ENCODE measurements around the gene ATP8A2.

ATP8A2 gene

GRCh38 chr13:25683662-25684370 is 312.0 kb downstream of the ATP8A2 start:
- DNase-seq (ENCODE audit: low read depth in 2 of 2), result no peak

- no peak for DNase-seq (ENCODE audit: low read depth in 2 of 2)
These were observed 312.7 kb downstream of the ATP8A2 start for GRCh38 chr13:25684491-25684890.

GRCh38 chr13:25686831-25687470 is 315.2 kb downstream of the ATP8A2 start:
- no peak for DNase-seq (ENCODE audit: low read depth in 2 of 2)

- DNase-seq (ENCODE audit: low read depth in 2 of 2), result no peak
These were observed 315.9 kb downstream of the ATP8A2 start for GRCh38 chr13:25687471-25688225.

GRCh38 chr13:25688536-25688935 is 316.8 kb downstream of the ATP8A2 start:
- no peak for DNase-seq (ENCODE audit: low read depth in 2 of 2)

- no peak for DNase-seq (ENCODE audit: low read depth in 2 of 2)
These were observed 317.8 kb downstream of the ATP8A2 start for GRCh38 chr13:25689539-25689938.

- no peak for DNase-seq (ENCODE audit: low read depth in 2 of 2)
These were observed 318.8 kb downstream of the ATP8A2 start for GRCh38 chr13:25690582-25690981.

GRCh38 chr13:25691654-25692053 is 319.9 kb downstream of the ATP8A2 start:
- DNase-seq (ENCODE audit: low read depth in 2 of 2), result no peak

- DNase-seq (ENCODE audit: low read depth in 2 of 2), result no peak
These were observed 320.3 kb downstream of the ATP8A2 start for GRCh38 chr13:25692099-25692498.

GRCh38 chr13:25699056-25699455 is 327.3 kb downstream of the ATP8A2 start:
- no peak for DNase-seq (ENCODE audit: low read depth in 2 of 2)

GRCh38 chr13:25699600-25699999 is 327.8 kb downstream of the ATP8A2 start:
- DNase-seq (ENCODE audit: low read depth in 2 of 2), result no peak

- no peak for DNase-seq (ENCODE audit: low read depth in 2 of 2)
These were observed 329.5 kb downstream of the ATP8A2 start for GRCh38 chr13:25701304-25701703.

- DNase-seq (ENCODE audit: low read depth in 2 of 2), result no peak
These were observed 330.6 kb downstream of the ATP8A2 start for GRCh38 chr13:25702386-25702785.

GRCh38 chr13:25707726-25708125 is 336.0 kb downstream of the ATP8A2 start:
- no peak for DNase-seq (ENCODE audit: low read depth in 2 of 2)

GRCh38 chr13:25708268-25708667 is 336.5 kb downstream of the ATP8A2 start:
- DNase-seq (ENCODE audit: low read depth in 2 of 2), result no peak

GRCh38 chr13:25709088-25709487 is 337.3 kb downstream of the ATP8A2 start:
- no peak for DNase-seq (ENCODE audit: low read depth in 2 of 2)

GRCh38 chr13:25715760-25716159 is 344.0 kb downstream of the ATP8A2 start:
- no peak for DNase-seq (ENCODE audit: low read depth in 2 of 2)

- no peak for DNase-seq (ENCODE audit: low read depth in 2 of 2)
These were observed 346.0 kb downstream of the ATP8A2 start for GRCh38 chr13:25717666-25718197.

- no peak for DNase-seq (ENCODE audit: low read depth in 2 of 2)
These were observed 347.9 kb downstream of the ATP8A2 start for GRCh38 chr13:25719666-25720065.

GRCh38 chr13:25722893-25723292 is 351.1 kb downstream of the ATP8A2 start:
- DNase-seq (ENCODE audit: low read depth in 2 of 2), result no peak

GRCh38 chr13:25725104-25725503 is 353.3 kb downstream of the ATP8A2 start:
- DNase-seq (ENCODE audit: low read depth in 2 of 2), result no peak

GRCh38 chr13:25727250-25727649 is 355.5 kb downstream of the ATP8A2 start:
- DNase-seq (ENCODE audit: low read depth in 2 of 2), result no peak

GRCh38 chr13:25727810-25728209 is 356.0 kb downstream of the ATP8A2 start:
- DNase-seq (ENCODE audit: low read depth in 2 of 2), result no peak
